Smooth muscle cell (in vitro differentiated cells): Measurements from ENCODE around the gene SH3RF1. TPM values are rescaled to one million over a fixed set of nuclear protein-coding genes. Genes with fewer than 3 reads are reported as not detected.

ENCODE experiments used
- DNase-seq: peaks from one replicate; lab custom pipeline; 2025; ENCODE audit not compliant: unreplicated experiment; lab: John Stamatoyannopoulos, UW
- H2AFZ ChIP-seq: fragments of 200-600 bp; sonication (generic); 2 replicates; pipeline ENCODE4 v1.6.0; 2016; ENCODE audit warnings: antibody characterized with exemption, low read depth, mild to moderate bottlenecking
- H3F3A ChIP-seq: fragments of 200-600 bp; sonication (generic); 2 replicates; pipeline ENCODE4 v1.6.0; 2017; ENCODE audit warnings: antibody characterized with exemption, low read depth
- H3K27ac ChIP-seq: fragments of 200-600 bp; sonication (generic); 2 replicates; pipeline ENCODE4 v1.5.1; 2016; ENCODE audit warnings: low read depth, mild to moderate bottlenecking
- H3K27me3 ChIP-seq: fragments of 200-600 bp; sonication (generic); 2 replicates; pipeline ENCODE4 v1.6.1; 2016; ENCODE audit warnings: low read depth, mild to moderate bottlenecking
- H3K36me3 ChIP-seq: fragments of 200-600 bp; sonication (generic); 2 replicates; pipeline ENCODE4 v1.5.1; 2016; ENCODE audit warnings: low read depth
- H3K4me1 ChIP-seq: fragments of 200-600 bp; sonication (generic); 2 replicates; pipeline ENCODE4 v1.5.1; 2016; ENCODE audit warnings: low read depth
- H3K4me2 ChIP-seq: fragments of 200-600 bp; sonication (generic); 2 replicates; pipeline ENCODE4 v1.6.0; 2016; ENCODE audit warnings: mild to moderate bottlenecking
- H3K4me3 ChIP-seq: fragments of 200-600 bp; sonication (generic); 2 replicates; pipeline ENCODE4 v1.5.1; 2016; ENCODE audit warnings: mild to moderate bottlenecking
- H3K79me2 ChIP-seq: fragments of 200-600 bp; sonication (generic); 2 replicates; pipeline ENCODE4 v1.6.0; 2016; ENCODE audit warnings: low read depth, mild to moderate bottlenecking
- H3K9ac ChIP-seq: fragments of 200-600 bp; sonication (generic); 2 replicates; pipeline ENCODE4 v1.6.0; 2016; ENCODE audit warnings: low read depth
- H3K9me3 ChIP-seq: fragments of 200-600 bp; sonication (generic); replicated peaks from 2 replicates; pipeline ENCODE4 v1.5.1; 2016; ENCODE audit warnings: low read depth
- H4K20me1 ChIP-seq: fragments of 200-600 bp; sonication (generic); 2 replicates; pipeline ENCODE4 v1.6.0; 2016; ENCODE audit warnings: low read depth
- WGBS: methylation state at CpG from one replicate; pipeline ENCODE4 v1.1.7; 2016; ENCODE audit warnings: low lambda C conversion rate; 5-methylcytosine and 5-hydroxymethylcytosine counted together
- polyA plus RNA-seq: library from polyadenylated mRNA; unstranded; fragments of >200 nt; fragmentation: Nextera tagmentation; extraction: Ambion mirVana; gene quantifications from 2 replicates; pipeline ENCODE4 v1.2.1, GENCODE V29; 2016
- total RNA-seq: library from RNA; depleted of rRNA; stranded (reverse); fragments of >200 nt; gene quantifications from 2 replicates; pipeline ENCODE4 v1.2.3, GENCODE V29; 2014
- TF ChIP-seq, protein P1 (sequence below): fragments of 200-600 bp; sonication (generic); IDR thresholded peaks from 2 replicates; pipeline ENCODE4 v1.5.1; 2017; ENCODE audit warnings: borderline replicate concordance, mild to moderate bottlenecking, antibody characterized with exemption; ENCODE audit not compliant: insufficient read depth, poor library complexity, severe bottlenecking

Gene SH3RF1
- total and polyA plus RNA-seq, 2 experiments from 2014 or later, result 9.4 to 10.2 TPM

DNA sequence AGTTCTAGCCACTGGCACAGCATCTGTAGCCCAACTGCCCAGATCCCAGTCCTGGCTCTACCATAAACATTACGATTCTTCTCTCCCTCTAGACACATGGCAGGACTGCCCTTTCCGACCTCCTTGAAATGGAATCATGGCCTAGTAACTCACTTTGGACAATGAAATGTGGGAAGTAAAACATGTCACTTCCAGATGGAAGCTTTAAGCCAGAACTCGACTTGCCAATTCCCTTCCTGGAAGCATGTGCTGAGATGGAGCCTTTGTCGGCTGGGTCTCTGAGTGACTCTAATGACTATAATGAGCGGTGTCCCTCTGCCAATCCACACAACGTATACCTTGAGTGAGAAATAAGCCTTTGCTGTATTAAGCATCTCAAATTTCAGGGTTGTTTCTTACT, 34.7 kb downstream of the SH3RF1 start:
- Histone ChIP-seq H3K9ac (no peak overlapping the region), H3K79me2 (peaks cover 68% of the 10 kb centered on the region), H3F3A (no peaks in the 10 kb centered on the region), H3K36me3 (no peaks in the 10 kb centered on the region), H3K9me3 (no peaks in the 10 kb centered on the region), H4K20me1 (peaks cover 60% of the 10 kb centered on the region), H3K27ac (no peak overlapping the region), H3K4me1 (no peaks in the 10 kb centered on the region), H2AFZ (no peak overlapping the region), H3K4me2 (no peak overlapping the region), H3K4me3 (no peak overlapping the region), H3K27me3 (no peaks in the 10 kb centered on the region)
- WGBS, result 91% methylated on average over 6 of the region's 6 CpGs
- TF ChIP-seq, protein P1, sequence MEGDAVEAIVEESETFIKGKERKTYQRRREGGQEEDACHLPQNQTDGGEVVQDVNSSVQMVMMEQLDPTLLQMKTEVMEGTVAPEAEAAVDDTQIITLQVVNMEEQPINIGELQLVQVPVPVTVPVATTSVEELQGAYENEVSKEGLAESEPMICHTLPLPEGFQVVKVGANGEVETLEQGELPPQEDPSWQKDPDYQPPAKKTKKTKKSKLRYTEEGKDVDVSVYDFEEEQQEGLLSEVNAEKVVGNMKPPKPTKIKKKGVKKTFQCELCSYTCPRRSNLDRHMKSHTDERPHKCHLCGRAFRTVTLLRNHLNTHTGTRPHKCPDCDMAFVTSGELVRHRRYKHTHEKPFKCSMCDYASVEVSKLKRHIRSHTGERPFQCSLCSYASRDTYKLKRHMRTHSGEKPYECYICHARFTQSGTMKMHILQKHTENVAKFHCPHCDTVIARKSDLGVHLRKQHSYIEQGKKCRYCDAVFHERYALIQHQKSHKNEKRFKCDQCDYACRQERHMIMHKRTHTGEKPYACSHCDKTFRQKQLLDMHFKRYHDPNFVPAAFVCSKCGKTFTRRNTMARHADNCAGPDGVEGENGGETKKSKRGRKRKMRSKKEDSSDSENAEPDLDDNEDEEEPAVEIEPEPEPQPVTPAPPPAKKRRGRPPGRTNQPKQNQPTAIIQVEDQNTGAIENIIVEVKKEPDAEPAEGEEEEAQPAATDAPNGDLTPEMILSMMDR, result no peak
- DNase-seq, result no peak

DNA sequence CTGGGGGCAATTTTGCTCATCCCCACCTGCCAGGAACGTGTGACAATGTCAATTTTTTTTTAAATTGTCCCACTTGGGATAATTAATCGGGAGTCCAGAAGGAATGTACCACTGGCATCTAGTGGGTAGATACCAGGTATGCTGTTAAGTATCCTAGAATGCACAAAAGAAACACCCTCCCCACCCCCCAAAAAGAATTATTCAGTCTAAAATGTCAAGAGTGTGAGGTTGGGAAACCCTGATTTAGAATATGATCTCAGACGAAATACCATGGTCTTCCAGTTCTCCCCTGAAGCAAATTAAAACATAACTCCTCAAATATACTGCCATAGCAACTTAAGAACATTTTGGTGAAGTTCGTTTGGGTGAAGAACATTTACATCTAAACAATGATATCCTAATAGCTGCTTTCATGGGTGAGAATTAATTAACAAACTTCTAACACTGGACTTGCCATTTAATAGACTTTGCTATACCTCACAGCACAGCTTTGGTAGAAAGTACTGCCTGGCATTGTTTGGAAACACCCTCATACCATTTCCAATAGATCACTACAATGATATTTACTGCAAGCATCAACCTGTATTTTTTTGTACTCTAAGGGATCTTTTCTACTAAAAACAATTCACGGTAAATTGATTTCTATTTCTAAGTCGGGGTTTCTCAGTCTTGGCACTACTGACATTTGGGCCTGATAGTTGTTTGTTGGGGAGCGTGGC, 36.5 kb downstream of the SH3RF1 start:
- Histone ChIP-seq H4K20me1 (peaks cover 45% of the 10 kb centered on the region), H3K27ac (peak overlapping the region; percentile 71), H3K4me2 (no peak overlapping the region), H3K27me3 (no peaks in the 10 kb centered on the region), H2AFZ (no peak overlapping the region), H3K9ac (peak overlapping the region; percentile 43), H3K36me3 (no peaks in the 10 kb centered on the region), H3K79me2 (peaks cover 54% of the 10 kb centered on the region), H3K9me3 (no peaks in the 10 kb centered on the region), H3K4me1 (no peaks in the 10 kb centered on the region), H3F3A (peaks cover 1% of the 10 kb centered on the region), H3K4me3 (no peak overlapping the region)
- no peak for DNase-seq
- WGBS, result 87% methylated on average over 7 of the region's 7 CpGs
- TF ChIP-seq, protein P1, result no peak

DNA sequence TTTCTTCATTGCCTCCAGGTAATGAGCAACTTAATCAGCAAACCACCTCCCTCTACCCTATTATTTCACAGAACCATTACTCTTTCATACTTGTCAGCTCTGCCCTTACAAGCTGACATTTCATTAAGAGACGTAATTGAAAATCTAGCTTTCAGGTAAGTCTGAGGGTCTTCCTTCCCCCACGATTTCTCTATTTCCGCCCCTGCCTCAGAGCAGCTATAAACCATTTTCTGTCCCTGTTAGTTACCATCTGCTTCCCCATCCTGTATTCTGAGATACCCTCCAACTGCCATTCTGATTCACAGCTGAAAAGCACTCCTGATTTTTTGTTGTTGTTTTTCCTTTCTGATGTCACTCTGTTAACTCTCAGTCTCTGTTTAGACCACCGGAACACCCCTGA, 37.1 kb downstream of the SH3RF1 start:
- peaks cover 48% of the 10 kb centered on the region for H3K79me2 ChIP-seq
- peak overlapping the region; percentile 43 for H3K9ac ChIP-seq
- no peaks in the 10 kb centered on the region for H3K36me3 ChIP-seq
- peaks cover 7% of the 10 kb centered on the region for H3F3A ChIP-seq
- DNase-seq, result no peak
- no peaks in the 10 kb centered on the region for H3K9me3 ChIP-seq
- H3K4me3 ChIP-seq, result no peak overlapping the region
- 90% methylated on average over 4 of the region's 4 CpGs for WGBS
- H3K4me1 ChIP-seq, result peaks cover 4% of the 10 kb centered on the region
- no peak overlapping the region for H3K4me2 ChIP-seq
- H2AFZ ChIP-seq, result no peak overlapping the region
- peaks cover 39% of the 10 kb centered on the region for H4K20me1 ChIP-seq
- no peaks in the 10 kb centered on the region for H3K27me3 ChIP-seq
- TF ChIP-seq, protein P1, result no peak
- H3K27ac ChIP-seq, result peak overlapping the region; percentile 71
